NOMO-1 (cell line): Measurements from ENCODE around the gene MS4A7.
"Not testable (repeated sequence)": the region's sequence is repeated elsewhere in the genome, so short reads cannot be mapped to it uniquely, and the experiment has no call there.

Source experiments
- DNase-seq, 2 experiments: peaks; one replicate each; lab custom pipeline; 2025; ENCODE audit not compliant: unreplicated experiment in 2 of 2; lab: John Stamatoyannopoulos, UW

MS4A7 gene, protein sequence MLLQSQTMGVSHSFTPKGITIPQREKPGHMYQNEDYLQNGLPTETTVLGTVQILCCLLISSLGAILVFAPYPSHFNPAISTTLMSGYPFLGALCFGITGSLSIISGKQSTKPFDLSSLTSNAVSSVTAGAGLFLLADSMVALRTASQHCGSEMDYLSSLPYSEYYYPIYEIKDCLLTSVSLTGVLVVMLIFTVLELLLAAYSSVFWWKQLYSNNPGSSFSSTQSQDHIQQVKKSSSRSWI

GRCh38 chr11:60378354-60378753, at the start of gene MS4A7:
MS4A7 (plus strand) TSS chr11:60378532; CDS start chr11:60383142, 4,610 bp downstream.
- peak; percentile 89 to 97 for DNase-seq

- DNase-seq: peak in 1 of 2 experiments; percentile 10
Observed at GRCh38 chr11:60332846-60333245, 45.5 kb upstream of the MS4A7 start.

- DNase-seq: peak; percentile 56 to 76
Observed at GRCh38 chr11:60334005-60334620, 44.2 kb upstream of the MS4A7 start.

DNA sequence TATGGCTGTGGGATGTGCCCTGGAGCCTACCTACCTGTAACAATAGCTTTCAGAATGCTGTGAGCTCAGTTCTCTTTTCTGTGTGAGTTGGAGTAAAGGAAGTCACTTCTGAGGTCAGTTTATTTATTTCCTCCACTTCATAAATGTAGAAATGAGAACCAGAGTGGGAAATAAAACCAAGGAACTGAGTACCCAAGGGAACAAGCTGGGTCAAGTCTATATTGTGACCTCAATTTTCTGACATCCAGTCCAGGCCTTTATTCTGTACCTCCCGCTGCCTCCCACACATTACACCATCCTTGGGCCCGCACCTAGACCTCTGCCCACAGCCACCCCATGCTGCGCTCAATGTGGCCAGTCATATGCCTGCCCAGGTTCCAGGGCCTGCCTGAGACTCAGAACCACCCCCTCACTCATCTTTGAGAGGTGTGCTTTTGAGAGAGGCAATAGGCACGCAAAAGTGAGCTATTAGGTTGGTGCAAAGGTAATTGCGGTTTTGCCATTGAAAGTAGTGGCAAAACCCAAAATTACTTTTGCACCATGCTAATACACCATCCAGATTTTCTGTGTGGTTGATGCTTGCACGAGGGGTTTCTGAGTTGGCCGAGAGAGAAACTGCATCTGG, 41.5 kb upstream of the MS4A7 start:
- peak in 1 of 2 experiments; percentile 40 for DNase-seq

DNA sequence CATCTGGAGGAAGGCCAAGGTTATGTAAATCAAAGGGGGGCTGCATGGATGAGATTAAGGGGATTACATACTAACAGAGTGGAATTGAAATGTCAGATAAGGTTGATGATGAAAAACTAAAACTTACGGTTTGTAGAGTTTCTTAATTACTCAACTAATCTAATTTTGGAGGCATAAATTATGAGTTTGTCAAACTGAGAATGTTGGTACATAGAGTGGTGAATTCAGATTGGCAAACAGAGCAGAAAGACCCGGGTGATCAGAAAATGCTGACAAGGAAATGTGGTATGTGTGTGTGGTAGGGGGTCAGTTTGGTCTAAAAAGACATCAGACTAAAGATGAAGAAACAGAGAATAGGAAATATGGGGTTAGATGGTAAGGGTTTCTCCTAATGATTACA, 40.3 kb upstream of the MS4A7 start:
- DNase-seq: no peak

- DNase-seq: no peak
Observed at GRCh38 chr11:60339356-60339755, 39.0 kb upstream of the MS4A7 start.

GRCh38 chr11:60343094-60343704, 35.1 kb upstream of the MS4A7 start:
- peak; percentile 11 to 47 for DNase-seq

- no peak for DNase-seq
Observed at GRCh38 chr11:60344146-60344545, 34.2 kb upstream of the MS4A7 start.

DNA sequence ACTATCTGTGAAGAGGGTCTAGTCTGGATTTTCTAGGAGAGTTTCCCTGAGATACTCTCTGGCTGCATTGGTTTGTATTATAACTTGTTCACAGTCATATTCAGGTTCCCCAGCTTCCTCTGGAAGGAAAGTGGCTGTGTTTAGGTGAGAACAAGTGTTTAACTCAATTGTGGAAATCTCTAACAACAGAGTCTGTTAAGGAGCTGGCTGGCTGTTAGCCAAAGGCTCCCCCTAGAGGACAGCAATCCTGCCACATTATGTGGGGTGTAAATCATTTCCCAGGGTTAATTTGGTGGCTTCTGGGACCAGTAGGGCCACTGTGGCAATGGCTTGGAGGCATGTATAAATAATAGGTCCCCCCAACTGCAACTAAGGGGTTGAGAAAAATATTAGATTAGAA, 32.8 kb upstream of the MS4A7 start:
- peak in 1 of 2 experiments; percentile 35 for DNase-seq

DNA sequence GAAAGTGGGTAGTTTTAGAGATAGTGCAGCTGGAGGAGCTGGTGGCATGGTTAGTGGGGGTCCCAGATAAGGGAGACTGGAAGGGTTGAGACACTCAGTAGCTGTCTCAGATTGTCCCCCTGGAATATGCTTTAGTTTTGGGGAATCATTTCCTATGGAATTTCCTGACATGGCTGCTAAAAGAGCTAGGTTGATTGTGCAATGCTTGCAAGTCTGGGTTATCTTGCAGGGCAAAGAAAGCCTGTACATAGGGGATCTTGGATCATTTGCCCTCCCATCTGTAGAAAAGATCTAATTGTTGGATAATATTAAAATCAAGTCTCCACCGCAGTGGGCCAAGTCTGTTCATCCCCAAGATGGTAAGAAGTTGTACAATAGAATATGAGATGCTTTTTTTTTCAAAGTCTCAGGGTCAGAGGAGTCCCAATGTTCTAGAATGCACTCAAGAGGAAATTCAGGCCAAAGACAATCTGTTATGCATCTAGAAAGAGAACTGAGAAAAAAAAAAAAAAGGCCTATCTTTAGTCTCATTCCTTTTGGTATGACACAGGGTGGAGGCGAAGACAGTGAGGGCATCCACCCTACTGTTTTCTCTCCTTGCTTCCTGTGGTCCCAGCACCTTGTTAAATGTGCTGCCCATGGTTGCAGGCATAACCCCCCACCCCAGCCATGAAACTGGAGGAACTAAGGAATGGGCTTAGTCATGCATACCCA, 31.1 kb upstream of the MS4A7 start:
- no peak for DNase-seq

GRCh38 chr11:60348116-60348515, 30.2 kb upstream of the MS4A7 start:
- no peak for DNase-seq

- peak; percentile 8 to 69 for DNase-seq
Observed at GRCh38 chr11:60349990-60350389, 28.3 kb upstream of the MS4A7 start.

GRCh38 chr11:60357771-60358170, 20.6 kb upstream of the MS4A7 start:
- peak; percentile 62 for DNase-seq

DNA sequence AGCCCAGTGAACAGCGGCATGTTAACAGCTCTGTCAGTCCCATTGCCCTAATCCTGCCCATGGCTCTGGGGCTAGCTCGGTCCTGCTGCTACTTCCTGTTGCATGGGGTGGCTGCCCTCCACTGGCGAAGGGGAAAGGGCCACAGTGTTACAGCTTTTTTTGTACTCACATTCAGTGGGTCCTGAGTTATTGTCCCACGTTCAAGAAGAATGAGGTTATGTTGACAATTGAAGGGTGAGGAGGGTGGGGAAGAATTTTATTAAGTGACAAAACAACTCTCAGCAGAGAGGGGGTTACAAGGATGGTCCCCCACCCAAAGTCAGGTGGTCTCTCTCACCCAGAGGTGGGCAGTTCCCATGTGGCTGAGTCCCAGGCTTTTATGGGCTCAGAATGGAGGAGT, 17.7 kb upstream of the MS4A7 start:
- no peak for DNase-seq

DNA sequence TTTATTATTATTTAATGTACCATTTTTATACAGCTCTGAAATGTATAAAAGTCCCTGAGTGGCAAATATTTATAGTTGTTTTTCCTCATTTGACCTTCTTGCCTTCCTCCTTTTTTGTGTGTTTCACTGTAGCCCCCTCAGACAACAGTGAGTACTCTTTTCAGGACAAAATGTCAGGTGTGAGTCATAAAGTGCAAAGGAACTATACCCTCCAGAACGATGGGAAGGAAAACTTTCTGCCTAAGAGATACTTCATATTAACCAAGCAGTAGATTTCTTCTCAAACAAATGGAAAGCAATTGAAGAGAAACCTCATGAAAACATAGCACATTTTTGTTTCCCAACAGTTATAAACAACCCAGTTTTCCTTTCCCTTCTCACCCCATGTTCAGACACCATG, 16.1 kb upstream of the MS4A7 start:
- DNase-seq: no peak

DNA sequence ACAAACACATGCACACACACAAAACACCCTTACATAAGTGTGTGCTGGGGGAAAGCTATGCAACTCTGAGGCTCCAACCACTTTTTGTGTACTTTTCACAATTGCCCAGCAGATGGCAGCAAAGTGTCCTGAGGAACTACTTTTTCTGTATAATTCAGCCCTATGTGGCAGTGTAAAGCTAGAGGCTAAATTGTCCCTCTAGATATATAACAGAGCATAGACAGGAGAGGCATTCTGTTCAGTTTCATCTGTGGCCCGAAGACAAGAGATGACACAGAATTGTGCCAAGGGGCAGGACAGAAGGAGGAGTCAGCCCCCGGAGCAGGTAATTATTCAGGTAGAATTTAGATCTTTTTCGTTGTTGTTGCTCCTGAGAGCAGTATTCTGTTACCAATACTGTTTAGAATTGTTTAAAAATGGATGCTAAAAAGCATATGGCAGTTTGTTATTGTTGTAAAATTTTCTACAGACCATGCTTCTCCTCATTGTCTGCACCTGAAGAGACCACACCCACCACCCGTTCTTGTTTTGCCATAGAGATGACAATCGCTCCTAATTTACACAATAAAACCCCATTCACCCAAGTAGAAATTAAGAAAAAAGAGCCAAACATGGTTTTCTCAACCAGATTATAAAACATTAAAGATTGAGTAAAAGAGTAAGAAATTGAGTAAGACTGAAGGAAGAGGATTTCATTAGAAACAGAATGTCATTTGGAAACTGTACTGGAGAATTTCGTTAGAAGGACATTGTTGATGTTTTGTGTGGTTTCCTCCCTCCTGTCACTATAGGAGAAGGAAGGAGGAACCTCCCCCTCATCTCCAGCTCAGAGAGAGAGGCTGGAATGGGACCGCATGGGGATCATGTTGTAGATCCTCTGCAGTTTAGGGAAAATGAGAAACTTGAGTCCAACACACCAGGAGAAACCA, 14.5 kb upstream of the MS4A7 start:
- DNase-seq: peak; percentile 73 to 91

GRCh38 chr11:60366262-60366904, 11.9 kb upstream of the MS4A7 start:
- not testable (repeated sequence) for DNase-seq

DNA sequence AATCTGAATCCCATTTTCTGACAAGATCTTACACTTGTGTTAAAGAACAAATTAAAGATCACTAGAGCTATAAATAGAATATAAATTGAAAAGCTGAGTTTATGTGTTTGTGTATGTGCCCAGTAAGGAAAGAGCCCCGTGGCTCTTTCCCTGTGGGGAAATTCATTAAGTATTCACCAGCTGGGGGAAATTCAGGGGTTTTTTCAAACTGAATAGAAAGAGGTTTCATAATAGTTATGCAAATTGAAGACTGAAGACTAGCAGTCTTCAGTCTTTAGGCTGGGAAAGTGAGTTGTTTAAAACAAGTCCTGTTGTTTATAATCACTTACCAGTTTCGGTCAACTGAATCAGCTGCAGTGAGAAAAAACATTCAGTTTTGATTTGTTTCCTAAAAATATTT, 11.3 kb upstream of the MS4A7 start:
- DNase-seq: peak in 1 of 2 experiments; percentile 15

DNA sequence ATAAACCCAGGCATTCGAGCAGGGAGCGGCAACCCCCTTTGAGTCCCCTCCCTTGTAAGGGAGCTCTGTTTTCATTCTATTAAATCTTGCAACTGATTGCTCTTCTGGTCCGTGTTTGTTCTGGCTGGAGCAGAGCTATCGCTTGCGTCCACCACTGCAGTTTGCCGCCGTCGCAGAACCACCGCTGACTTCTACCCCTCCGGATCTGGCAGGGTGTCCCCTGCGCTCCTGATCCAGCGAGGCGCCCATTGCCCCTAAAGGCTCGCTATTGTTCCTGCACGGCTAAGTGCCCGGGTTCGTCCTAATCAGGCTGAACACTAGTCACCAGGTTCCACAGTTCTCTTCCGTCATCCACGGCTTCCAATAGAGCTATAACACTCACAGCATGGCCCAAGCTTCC, 10.4 kb upstream of the MS4A7 start:
- DNase-seq: no peak
